ENCODE results near the gene TIAM2. TPM values are rescaled to one million over a fixed set of nuclear protein-coding genes. Genes with fewer than 3 reads are reported as not detected.

Gene TIAM2
- polyA plus RNA-seq, 5 donors, result 15.9 to 24.3 (median 21.1) TPM

- no peak for DNase-seq
Measured at GRCh38 chr6:155126727-155127439, 131.8 kb downstream of the TIAM2 start.

- no peak for DNase-seq
Measured at GRCh38 chr6:155128977-155129376, 133.9 kb downstream of the TIAM2 start.

- no peak for DNase-seq
Measured at GRCh38 chr6:155129744-155130143, 134.6 kb downstream of the TIAM2 start.

GRCh38 chr6:155130161-155130853, 135.2 kb downstream of the TIAM2 start:
- DNase-seq, result no peak

- no peak for DNase-seq
Measured at GRCh38 chr6:155132617-155133016, 137.5 kb downstream of the TIAM2 start.

GRCh38 chr6:155141002-155141401, 145.9 kb downstream of the TIAM2 start:
- no peak for DNase-seq

GRCh38 chr6:155141512-155141911, 146.4 kb downstream of the TIAM2 start:
- DNase-seq, result no peak

- no peak for DNase-seq
Measured at GRCh38 chr6:155142168-155143028, 147.3 kb downstream of the TIAM2 start.

GRCh38 chr6:155143029-155143577, 148.0 kb downstream of the TIAM2 start:
- no peak for DNase-seq

GRCh38 chr6:155143578-155144106, 148.5 kb downstream of the TIAM2 start:
- DNase-seq, result no peak

- no peak for DNase-seq
Measured at GRCh38 chr6:155146205-155146604, 151.1 kb downstream of the TIAM2 start.

- no peak for DNase-seq
Measured at GRCh38 chr6:155147958-155148663, 153.0 kb downstream of the TIAM2 start.

- DNase-seq, result no peak
Measured at GRCh38 chr6:155150967-155151671, 156.0 kb downstream of the TIAM2 start.

- no peak for DNase-seq
Measured at GRCh38 chr6:155152211-155153076, 157.3 kb downstream of the TIAM2 start.

GRCh38 chr6:155154158-155154830, 159.2 kb downstream of the TIAM2 start:
- no peak for DNase-seq

- no peak for DNase-seq
Measured at GRCh38 chr6:155155787-155156447, 160.8 kb downstream of the TIAM2 start.

GRCh38 chr6:155157101-155157500, 162.0 kb downstream of the TIAM2 start:
- DNase-seq, result no peak

Data from right lung (tissue), 5 donors.